ENCODE measurements around the gene ZNF256. TPM values are rescaled to one million over a fixed set of nuclear protein-coding genes. Genes with fewer than 3 reads are reported as not detected.

The ZNF256 gene
- total and polyA plus RNA-seq, 9 of the 15 experiments (the other 6 are each of a cell fraction or from before 2014, with no cell fraction given): 0.07 to 0.36 (median 0.21) TPM; not detected in 1

Other genes starting within 250 kb of the ZNF256 start
Only the 7 nearest of the 17 such genes appear.
- 9.8 and 13.0 TPM in 2 replicates for gene ZNF587, start 97.8 kb downstream of the ZNF256 start, total RNA-seq (2014; rRNA removed)
- 42.0 and 47.5 TPM in 2 replicates for gene ZNF587, start 97.8 kb downstream of the ZNF256 start, total RNA-seq (2014; rRNA removed; fragmentation: Illumina TruSeq; extraction: Trizol)
- 31.8 and 32.5 TPM in 2 replicates for gene ZNF587, start 97.8 kb downstream of the ZNF256 start, total RNA-seq (2015; rRNA removed; fragmentation: Illumina TruSeq; extraction: Trizol)
- 33.9 and 35.1 TPM in 2 replicates for gene ZNF587, start 97.8 kb downstream of the ZNF256 start, total RNA-seq (2021)
- gene ZNF587, start 97.8 kb downstream of the ZNF256 start, polyA plus RNA-seq (2011; rRNA removed): 30.2 and 41.7 TPM in 2 replicates
- gene ZNF587, start 97.8 kb downstream of the ZNF256 start, polyA plus RNA-seq (2014; fragmentation: Illumina TruSeq; extraction: Trizol): 24.4 and 24.9 TPM in 2 replicates
- 1 to 10 TPM; 3.2 to 3.6 TPM for gene ZNF587, start 97.8 kb downstream of the ZNF256 start, polyA plus RNA-seq (2014; fragmentation: Nextera tagmentation; extraction: Ambion mirVana)
- gene ZNF587, start 97.8 kb downstream of the ZNF256 start, polyA plus RNA-seq (2014; rRNA removed): 22.7 and 28.7 TPM in 2 replicates
- 1.2 and 1.9 TPM in 2 replicates for gene ZNF814, start 58.7 kb downstream of the ZNF256 start, total RNA-seq (2014; rRNA removed)
- gene ZNF814, start 58.7 kb downstream of the ZNF256 start, total RNA-seq (2014; rRNA removed; fragmentation: Illumina TruSeq; extraction: Trizol): 2.6 and 3.3 TPM in 2 replicates
- gene ZNF814, start 58.7 kb downstream of the ZNF256 start, total RNA-seq (2015; rRNA removed; fragmentation: Illumina TruSeq; extraction: Trizol): 1.7 and 2.6 TPM in 2 replicates
- gene ZNF814, start 58.7 kb downstream of the ZNF256 start, total RNA-seq (2021): 3.0 and 3.1 TPM in 2 replicates
- 3.2 and 3.5 TPM in 2 replicates for gene ZNF814, start 58.7 kb downstream of the ZNF256 start, polyA plus RNA-seq (2011; rRNA removed)
- gene ZNF814, start 58.7 kb downstream of the ZNF256 start, polyA plus RNA-seq (2014; fragmentation: Illumina TruSeq; extraction: Trizol): 0.42 and 0.73 TPM in 2 replicates
- gene ZNF814, start 58.7 kb downstream of the ZNF256 start, polyA plus RNA-seq (2014; fragmentation: Nextera tagmentation; extraction: Ambion mirVana): 1 to 10 TPM; 1.4 to 1.5 TPM
- gene ZNF814, start 58.7 kb downstream of the ZNF256 start, polyA plus RNA-seq (2014; rRNA removed): 1.5 and 1.7 TPM in 2 replicates
- gene ZNF417, start 31.1 kb downstream of the ZNF256 start, total RNA-seq (2014; rRNA removed): 3.2 and 5.7 TPM in 2 replicates
- gene ZNF417, start 31.1 kb downstream of the ZNF256 start, total RNA-seq (2014; rRNA removed; fragmentation: Illumina TruSeq; extraction: Trizol): 5.4 and 7.2 TPM in 2 replicates
- gene ZNF417, start 31.1 kb downstream of the ZNF256 start, total RNA-seq (2015; rRNA removed; fragmentation: Illumina TruSeq; extraction: Trizol): 4.2 and 4.6 TPM in 2 replicates
- 5.3 and 6.1 TPM in 2 replicates for gene ZNF417, start 31.1 kb downstream of the ZNF256 start, total RNA-seq (2021)
- 6.1 and 7.2 TPM in 2 replicates for gene ZNF417, start 31.1 kb downstream of the ZNF256 start, polyA plus RNA-seq (2011; rRNA removed)
- 2.7 and 3.1 TPM in 2 replicates for gene ZNF417, start 31.1 kb downstream of the ZNF256 start, polyA plus RNA-seq (2014; fragmentation: Illumina TruSeq; extraction: Trizol)
- under 1 TPM; 0.35 to 0.61 TPM for gene ZNF417, start 31.1 kb downstream of the ZNF256 start, polyA plus RNA-seq (2014; fragmentation: Nextera tagmentation; extraction: Ambion mirVana)
- 2.7 and 2.9 TPM in 2 replicates for gene ZNF417, start 31.1 kb downstream of the ZNF256 start, polyA plus RNA-seq (2014; rRNA removed)
- 0.04 and 0.32 TPM in 2 replicates for gene ZNF418, start 12.3 kb downstream of the ZNF256 start, total RNA-seq (2014; rRNA removed)
- 0.44 and 0.51 TPM in 2 replicates for gene ZNF418, start 12.3 kb downstream of the ZNF256 start, total RNA-seq (2014; rRNA removed; fragmentation: Illumina TruSeq; extraction: Trizol)
- gene ZNF418, start 12.3 kb downstream of the ZNF256 start, total RNA-seq (2015; rRNA removed; fragmentation: Illumina TruSeq; extraction: Trizol): 0.18 and 0.53 TPM in 2 replicates
- 0.29 and 0.58 TPM in 2 replicates for gene ZNF418, start 12.3 kb downstream of the ZNF256 start, total RNA-seq (2021)
- gene ZNF418, start 12.3 kb downstream of the ZNF256 start, polyA plus RNA-seq (2011; rRNA removed): 0.19 and 0.63 TPM in 2 replicates
- 0.21 and 0.70 TPM in 2 replicates for gene ZNF418, start 12.3 kb downstream of the ZNF256 start, polyA plus RNA-seq (2014; fragmentation: Illumina TruSeq; extraction: Trizol)
- under 1 TPM; 0.11 to 0.24 TPM for gene ZNF418, start 12.3 kb downstream of the ZNF256 start, polyA plus RNA-seq (2014; fragmentation: Nextera tagmentation; extraction: Ambion mirVana)
- gene ZNF418, start 12.3 kb downstream of the ZNF256 start, polyA plus RNA-seq (2014; rRNA removed): 0.55 and 0.61 TPM in 2 replicates
- gene C19orf18, start 26.8 kb upstream of the ZNF256 start, total RNA-seq (2014; rRNA removed): not detected in 2 replicates
- not detected in 2 replicates for gene C19orf18, start 26.8 kb upstream of the ZNF256 start, total RNA-seq (2014; rRNA removed; fragmentation: Illumina TruSeq; extraction: Trizol)
- not detected in 2 replicates for gene C19orf18, start 26.8 kb upstream of the ZNF256 start, total RNA-seq (2015; rRNA removed; fragmentation: Illumina TruSeq; extraction: Trizol)
- gene C19orf18, start 26.8 kb upstream of the ZNF256 start, total RNA-seq (2021): not detected in 2 replicates
- gene C19orf18, start 26.8 kb upstream of the ZNF256 start, polyA plus RNA-seq (2011; rRNA removed): not detected in 2 replicates
- gene C19orf18, start 26.8 kb upstream of the ZNF256 start, polyA plus RNA-seq (2014; fragmentation: Illumina TruSeq; extraction: Trizol): not detected in 2 replicates
- gene C19orf18, start 26.8 kb upstream of the ZNF256 start, polyA plus RNA-seq (2014; fragmentation: Nextera tagmentation; extraction: Ambion mirVana): not detected
- not detected in 2 replicates for gene C19orf18, start 26.8 kb upstream of the ZNF256 start, polyA plus RNA-seq (2014; rRNA removed)
- 0.18 and 0.53 TPM in 2 replicates for gene ZNF606, start 55.1 kb upstream of the ZNF256 start, total RNA-seq (2014; rRNA removed)
- gene ZNF606, start 55.1 kb upstream of the ZNF256 start, total RNA-seq (2014; rRNA removed; fragmentation: Illumina TruSeq; extraction: Trizol): 0.32 and 0.44 TPM in 2 replicates
- gene ZNF606, start 55.1 kb upstream of the ZNF256 start, total RNA-seq (2015; rRNA removed; fragmentation: Illumina TruSeq; extraction: Trizol): 0.25 and 0.34 TPM in 2 replicates
- 0.45 and 0.84 TPM in 2 replicates for gene ZNF606, start 55.1 kb upstream of the ZNF256 start, total RNA-seq (2021)
- 0.28 TPM in 1 of 2 replicates, not detected in the other for gene ZNF606, start 55.1 kb upstream of the ZNF256 start, polyA plus RNA-seq (2011; rRNA removed)
- 0.31 and 0.37 TPM in 2 replicates for gene ZNF606, start 55.1 kb upstream of the ZNF256 start, polyA plus RNA-seq (2014; fragmentation: Illumina TruSeq; extraction: Trizol)
- gene ZNF606, start 55.1 kb upstream of the ZNF256 start, polyA plus RNA-seq (2014; fragmentation: Nextera tagmentation; extraction: Ambion mirVana): under 1 TPM; 0.03 to 0.08 TPM
- gene ZNF606, start 55.1 kb upstream of the ZNF256 start, polyA plus RNA-seq (2014; rRNA removed): 0.77 and 0.98 TPM in 2 replicates
- gene ZSCAN1, start 86.3 kb upstream of the ZNF256 start, total RNA-seq (2014; rRNA removed): not detected in 2 replicates
- gene ZSCAN1, start 86.3 kb upstream of the ZNF256 start, total RNA-seq (2014; rRNA removed; fragmentation: Illumina TruSeq; extraction: Trizol): not detected in 2 replicates
- not detected in 2 replicates for gene ZSCAN1, start 86.3 kb upstream of the ZNF256 start, total RNA-seq (2015; rRNA removed; fragmentation: Illumina TruSeq; extraction: Trizol)
- not detected in 2 replicates for gene ZSCAN1, start 86.3 kb upstream of the ZNF256 start, total RNA-seq (2021)
- not detected in 2 replicates for gene ZSCAN1, start 86.3 kb upstream of the ZNF256 start, polyA plus RNA-seq (2011; rRNA removed)
- not detected in 2 replicates for gene ZSCAN1, start 86.3 kb upstream of the ZNF256 start, polyA plus RNA-seq (2014; fragmentation: Illumina TruSeq; extraction: Trizol)
- not detected for gene ZSCAN1, start 86.3 kb upstream of the ZNF256 start, polyA plus RNA-seq (2014; fragmentation: Nextera tagmentation; extraction: Ambion mirVana)
- gene ZSCAN1, start 86.3 kb upstream of the ZNF256 start, polyA plus RNA-seq (2014; rRNA removed): not detected in 2 replicates

All from K562 (cell line).